CD4-positive, alpha-beta T cell (primary cell): ENCODE results near the gene DTX3L. TPM values are rescaled to one million over a fixed set of nuclear protein-coding genes. Genes with fewer than 3 reads are reported as not detected.
A peak's percentile ranks its signal among the peaks of the same experiment; 100 is the strongest.

ENCODE experiments used
- ATAC-seq: fragments of 200-7000 bp; cut with Tn5 transposase; one replicate; pipeline ENCODE4 v1.10.0; 2022; ENCODE audit warnings: mild to moderate bottlenecking; ENCODE audit not compliant: poor library complexity
- CTCF ChIA-PET: fragments of 350-600 bp; sonication (Branson Sonifier 250); formaldehyde crosslinking; loops from one replicate; lab custom pipeline; 2021; ENCODE audit warnings: antibody characterized with exemption, inconsistent platforms; lab: Charles Lee
- POLR2A ChIA-PET: fragments of 350-600 bp; sonication (Branson Sonifier 250); formaldehyde crosslinking; loops from one replicate; lab custom pipeline; 2021; ENCODE audit warnings: antibody characterized with exemption, inconsistent platforms; lab: Charles Lee
- DNase-seq, 14 experiments: peaks; one replicate each; pipeline ENCODE4 v3.0.0-alpha.2; 2013 to 2020; ENCODE audit warnings: mixed read lengths in 2 of 14
- H3K27ac ChIP-seq, 2 donors: one replicate each; pipeline versions ENCODE4 v1.5.1 to v1.7.0; 2013; ENCODE audit warnings: low read length in 2 of 2, low read depth in 1 of 2, mild to moderate bottlenecking in 1 of 2
- H3K27me3 ChIP-seq, 2 experiments: 1 replicate in 1 of 2; 2 replicates in 1 of 2; pipeline versions ENCODE4 v1.6.1 to v1.7.0; 2013; ENCODE audit warnings: low read length in 2 of 2, control low read depth in 1 of 2, mild to moderate bottlenecking in 1 of 2, moderate library complexity in 1 of 2; ENCODE audit not compliant: insufficient read depth in 2 of 2, control insufficient read depth in 1 of 2
- H3K36me3 ChIP-seq: one replicate; pipeline ENCODE4 v1.6.1; 2013; ENCODE audit warnings: low read length, control low read depth; ENCODE audit not compliant: insufficient read depth
- H3K4me1 ChIP-seq: one replicate; pipeline ENCODE4 v1.6.1; 2013; ENCODE audit warnings: low read length, control low read depth; ENCODE audit not compliant: insufficient read depth
- H3K4me3 ChIP-seq: one replicate; pipeline ENCODE4 v1.5.1; 2013; ENCODE audit warnings: mild to moderate bottlenecking, low read length, moderate library complexity
- H3K9me3 ChIP-seq, 2 experiments: 1 replicate in 1 of 2; 2 replicates in 1 of 2; pipeline versions ENCODE4 v1.6.1 to v1.7.0; 2013; ENCODE audit warnings: low read length in 2 of 2, mild to moderate bottlenecking in 2 of 2, control low read depth in 1 of 2, moderate library complexity in 1 of 2; ENCODE audit not compliant: control insufficient read depth in 1 of 2, insufficient read depth in 1 of 2
- H3K27ac Mint-ChIP-seq: one replicate; pipeline ENCODE4 v1.8.0; 2020; ENCODE audit warnings: mixed read lengths
- H3K27me3 Mint-ChIP-seq: one replicate; pipeline ENCODE4 v1.8.0; 2021; ENCODE audit warnings: mixed read lengths
- H3K36me3 Mint-ChIP-seq: one replicate; pipeline ENCODE4 v1.8.0; 2021; ENCODE audit warnings: low read depth, mixed read lengths
- H3K4me1 Mint-ChIP-seq: one replicate; pipeline ENCODE4 v1.8.0; 2021; ENCODE audit warnings: low read depth, mixed read lengths
- H3K4me3 Mint-ChIP-seq: one replicate; pipeline ENCODE4 v1.8.0; 2020; ENCODE audit warnings: mild to moderate bottlenecking, mixed read lengths
- H3K9me3 Mint-ChIP-seq: one replicate; pipeline ENCODE4 v1.8.0; 2020; ENCODE audit warnings: mixed read lengths
- intact Hi-C, 2 experiments: fragments of 100-400 bp; cut with DNase I in 1 of 2; cut with micrococcal nuclease in 1 of 2; formaldehyde crosslinking; loops; one replicate each; pipeline versions ENCODE4 v1.15.1 to v1.9.0; 2023 to 2025; cut with DNase I, micrococcal nuclease
- total RNA-seq, 174 experiments: library from RNA in 2 of 174; stranded (reverse) in 2 of 174; gene quantifications; one replicate each; pipeline ENCODE4 v1.2.3 and lab custom pipeline; 2021 to 2026
- TF ChIP-seq, protein P1 (sequence below): fragments of 200-600 bp; IDR thresholded peaks from one replicate; pipeline ENCODE4 v1.8.0; 2022; ENCODE audit warnings: antibody characterized with exemption, mild to moderate bottlenecking

Gene DTX3L
- total RNA-seq, 2 experiments from 2014 or later = 15.4 to 18.6 TPM

DNA sequence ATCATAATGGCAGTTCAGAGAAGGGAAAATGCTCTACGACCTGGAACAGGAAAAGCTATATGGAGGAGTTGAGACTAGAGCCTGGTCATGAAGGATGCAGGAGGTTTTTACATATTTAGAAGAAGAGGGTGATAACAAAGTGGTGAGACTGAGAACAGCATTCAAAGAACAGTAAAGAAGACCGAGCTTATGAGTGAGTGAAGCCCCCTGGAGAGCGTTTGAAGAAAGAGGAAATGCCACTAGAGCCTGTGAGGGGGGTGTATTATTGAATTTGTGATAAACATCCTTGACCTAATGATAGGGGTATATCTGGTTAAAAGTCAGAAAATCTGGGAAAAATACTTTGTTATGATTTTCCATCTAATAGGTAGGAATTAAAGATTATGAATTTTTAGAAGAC, 4.2 kb upstream of the DTX3L start:
- Histone ChIP-seq H3K36me3 (peaks cover 48% of the 10 kb centered on the region), H3K4me1 (peaks cover 33% of the 10 kb centered on the region), H3K27me3 (no peaks in the 10 kb centered on the region), H3K27ac (no peak overlapping the region), H3K9me3 (no peaks in the 10 kb centered on the region), H3K4me3 (no peak overlapping the region)
- TF ChIP-seq, protein P1, sequence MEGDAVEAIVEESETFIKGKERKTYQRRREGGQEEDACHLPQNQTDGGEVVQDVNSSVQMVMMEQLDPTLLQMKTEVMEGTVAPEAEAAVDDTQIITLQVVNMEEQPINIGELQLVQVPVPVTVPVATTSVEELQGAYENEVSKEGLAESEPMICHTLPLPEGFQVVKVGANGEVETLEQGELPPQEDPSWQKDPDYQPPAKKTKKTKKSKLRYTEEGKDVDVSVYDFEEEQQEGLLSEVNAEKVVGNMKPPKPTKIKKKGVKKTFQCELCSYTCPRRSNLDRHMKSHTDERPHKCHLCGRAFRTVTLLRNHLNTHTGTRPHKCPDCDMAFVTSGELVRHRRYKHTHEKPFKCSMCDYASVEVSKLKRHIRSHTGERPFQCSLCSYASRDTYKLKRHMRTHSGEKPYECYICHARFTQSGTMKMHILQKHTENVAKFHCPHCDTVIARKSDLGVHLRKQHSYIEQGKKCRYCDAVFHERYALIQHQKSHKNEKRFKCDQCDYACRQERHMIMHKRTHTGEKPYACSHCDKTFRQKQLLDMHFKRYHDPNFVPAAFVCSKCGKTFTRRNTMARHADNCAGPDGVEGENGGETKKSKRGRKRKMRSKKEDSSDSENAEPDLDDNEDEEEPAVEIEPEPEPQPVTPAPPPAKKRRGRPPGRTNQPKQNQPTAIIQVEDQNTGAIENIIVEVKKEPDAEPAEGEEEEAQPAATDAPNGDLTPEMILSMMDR = no peak
- ChIA-PET POLR2A (interaction anchor here (0.8 to 8.6 kb wide), 3 partner anchors 17 to 119 kb away, joined by 3 to 94 read pairs (median 3); partner anchors contain the start of genes PARP14 and PARP15), CTCF (interaction anchor here (1.1 to 7.0 kb wide), 2 partner anchors 119 to 167 kb away, joined by 3 to 45 read pairs; no protein-coding TSS in a partner anchor)
- Mint-ChIP-seq H3K4me1 (peaks cover 52% of the 10 kb centered on the region), H3K9me3 (no peaks in the 10 kb centered on the region), H3K27me3 (no peaks in the 10 kb centered on the region), H3K36me3 (peaks cover 80% of the 10 kb centered on the region), H3K4me3 (peak overlapping the region; percentile 47), H3K27ac (no peak overlapping the region)
- intact Hi-C loops = loop anchor here (1.0 to 10.0 kb wide), 9 partner anchors 119 to 1015 kb away; partner anchors contain the start of genes POLQ (in 2 of the 2), SEC22A (in 2 of the 2), FAM162A (in 1 of the 2) and HSPBAP1 (in 1 of the 2)
- ATAC-seq = no peak
- no peak for DNase-seq

DNA sequence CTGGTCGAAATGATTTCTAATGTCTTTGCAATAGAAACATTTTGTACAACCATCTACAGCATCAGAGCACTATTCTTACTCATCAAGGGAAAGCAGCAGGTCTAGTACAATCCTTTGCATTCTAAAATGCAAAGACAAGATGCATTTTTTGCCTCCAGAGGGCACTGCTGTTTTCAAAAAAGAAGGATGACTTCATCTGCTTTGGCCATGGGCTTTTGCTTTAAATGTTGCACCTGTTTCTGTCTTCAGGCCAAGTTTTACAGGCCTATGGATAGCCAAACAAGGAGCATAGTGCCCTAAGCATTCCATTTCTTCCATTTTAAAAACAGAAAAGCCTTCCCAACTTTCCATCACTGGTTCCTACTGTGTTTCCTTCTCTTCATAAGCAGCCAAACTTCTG, 3.5 kb upstream of the DTX3L start:
- peak overlapping the region; percentile 76 for H3K4me3 Mint-ChIP-seq
- Histone ChIP-seq H3K27me3 (no peaks in the 10 kb centered on the region), H3K9me3 (no peaks in the 10 kb centered on the region), H3K4me3 (no peak overlapping the region), H3K36me3 (peaks cover 42% of the 10 kb centered on the region), H3K27ac (no peak overlapping the region), H3K4me1 (peaks cover 41% of the 10 kb centered on the region)
- POLR2A ChIA-PET = interaction anchor here (0.8 to 8.6 kb wide), 2 partner anchors 67 to 118 kb away, joined by 3 to 94 read pairs; partner anchors contain the start of gene PARP14
- no peaks in the 10 kb centered on the region for H3K27me3 Mint-ChIP-seq
- ATAC-seq = peak; percentile 22
- peak in 13 of 14 experiments; percentile 7 to 82 (median 45) for DNase-seq
- peaks cover 78% of the 10 kb centered on the region for H3K36me3 Mint-ChIP-seq
- CTCF ChIA-PET = interaction anchor here (0.7 to 7.0 kb wide), 3 partner anchors 21 to 119 kb away, joined by 3 to 45 read pairs (median 4); no protein-coding TSS in a partner anchor
- H3K27ac Mint-ChIP-seq = peak overlapping the region; percentile 79
- H3K9me3 Mint-ChIP-seq = no peaks in the 10 kb centered on the region
- intact Hi-C loops = loop anchor here (1.0 to 10.0 kb wide), 9 partner anchors 119 to 1016 kb away; partner anchors contain the start of genes POLQ (in 2 of the 2), SEC22A (in 2 of the 2), FAM162A (in 1 of the 2) and HSPBAP1 (in 1 of the 2)
- TF ChIP-seq, protein P1 = peak; percentile 82
- H3K4me1 Mint-ChIP-seq = peaks cover 53% of the 10 kb centered on the region

DNA sequence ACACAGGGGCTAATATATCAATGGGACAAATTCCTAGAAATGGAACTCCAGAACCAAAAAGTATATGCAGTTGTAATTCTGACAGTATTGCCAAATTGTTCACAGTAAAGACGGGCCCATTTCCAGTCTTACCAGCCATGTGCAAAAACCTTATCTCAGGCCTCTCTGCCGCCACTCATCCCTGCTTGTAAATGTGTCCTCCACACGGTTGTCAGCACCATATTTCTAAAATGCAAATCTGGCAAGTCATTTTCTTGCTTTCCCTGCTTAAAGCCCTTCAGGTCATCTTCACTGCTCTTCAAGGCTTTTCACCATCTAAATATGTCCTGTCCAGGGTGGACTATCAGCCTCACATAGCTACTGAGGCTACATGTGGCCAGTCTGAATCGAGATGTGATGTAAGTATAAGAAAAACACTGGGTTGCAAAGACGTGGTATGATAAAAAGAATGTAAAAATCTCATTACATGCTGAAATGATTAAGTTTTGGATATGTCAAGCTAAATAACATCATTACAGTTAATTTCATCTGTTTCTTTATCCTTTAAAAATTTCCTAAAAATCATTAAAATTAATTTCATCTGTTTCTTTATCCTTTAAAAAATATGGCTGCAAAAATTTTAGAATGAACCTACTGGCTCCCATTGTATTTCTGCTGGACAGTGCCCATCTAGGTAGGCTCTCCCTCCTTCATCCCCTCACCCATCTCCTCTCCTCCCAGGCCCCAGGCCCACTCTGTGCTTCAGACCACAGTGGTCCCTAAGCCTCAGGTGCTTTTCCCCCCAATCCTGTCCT, 1.0 kb upstream of the DTX3L start:
- Mint-ChIP-seq H3K27ac (peak overlapping the region; percentile 89), H3K4me3 (peak overlapping the region; percentile 95), H3K36me3 (peaks cover 75% of the 10 kb centered on the region), H3K27me3 (no peaks in the 10 kb centered on the region), H3K9me3 (no peaks in the 10 kb centered on the region), H3K4me1 (peaks cover 73% of the 10 kb centered on the region)
- H3K4me1 ChIP-seq = peaks cover 63% of the 10 kb centered on the region
- H3K27me3 ChIP-seq = no peaks in the 10 kb centered on the region
- H3K4me3 ChIP-seq = peak overlapping the region; percentile 92
- no peaks in the 10 kb centered on the region for H3K9me3 ChIP-seq
- TF ChIP-seq, protein P1 = no peak
- no peak for DNase-seq
- peaks cover 40% of the 10 kb centered on the region for H3K36me3 ChIP-seq
- ChIA-PET POLR2A (interaction anchor here (1.0 to 8.6 kb wide), 5 partner anchors 11 to 230 kb away, joined by 3 to 94 read pairs (median 9); partner anchors contain the start of genes FAM162A, HSPBAP1, PARP14 and PARP15), CTCF (interaction anchor here (7.0 kb wide), 1 partner anchor 116 kb away, joined by 45 read pairs; no protein-coding TSS in a partner anchor)
- H3K27ac ChIP-seq = peak overlapping the region; percentile 83 to 88
- intact Hi-C loops = loop anchor here (5.0 to 10.0 kb wide), 7 partner anchors 181 to 1018 kb away; partner anchors contain the start of genes POLQ (in 2 of the 2), SEC22A (in 2 of the 2), FAM162A (in 1 of the 2) and HSPBAP1 (in 1 of the 2)
- no peak for ATAC-seq
